Esophagus muscularis mucosa (tissue), 3 donors: ENCODE measurements around the gene RPL22L1.

Experiments
- CTCF ChIP-seq, 3 experiments: fragments of 200-600 bp in 2 of 3; fragments of 450-650 bp in 1 of 3; sonication (generic) in 2 of 3; IDR thresholded peaks; one replicate each; pipeline ENCODE4 v1.5.1; 2017 to 2019; ENCODE audit warnings: antibody characterized with exemption in 3 of 3, mild to moderate bottlenecking in 2 of 3, moderate library complexity in 1 of 3
- EP300 ChIP-seq: sonication (generic); formaldehyde crosslinking; IDR thresholded peaks from one replicate; pipeline ENCODE4 v1.6.1; 2017; ENCODE audit warnings: antibody characterized with exemption

DNA sequence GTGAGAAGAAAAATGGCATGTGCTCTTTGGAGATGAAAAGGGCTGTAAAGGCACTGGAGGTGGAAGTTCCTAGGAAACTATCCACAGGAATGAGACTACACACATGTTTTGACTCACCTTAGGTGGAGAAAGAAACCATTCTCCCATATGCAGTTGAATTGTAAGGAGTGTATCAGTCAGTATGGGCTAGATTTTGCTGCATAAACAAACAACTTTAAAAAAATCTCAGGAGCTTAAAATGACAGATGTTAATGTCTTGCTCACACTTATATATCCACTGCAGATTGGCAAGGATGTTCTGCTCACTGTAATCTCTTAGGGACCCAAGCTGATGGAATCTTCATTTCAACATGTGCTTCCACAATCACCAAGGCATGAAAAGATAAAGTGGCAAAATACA, 25.6 kb downstream of the RPL22L1 start:
- TF ChIP-seq CTCF (IDR thresholded peaks at IDR 0.05) (no peak), EP300 (no peak)
